Duodenal mucosa (tissue), 2 donors: ENCODE measurements around the gene MARVELD1.
"Not testable (repeated sequence)": the region's sequence is repeated elsewhere in the genome, so short reads cannot be mapped to it uniquely, and the experiment has no call there.

ENCODE experiments used
- H3K27ac ChIP-seq: one replicate; pipeline ENCODE4 v1.7.0; 2013; ENCODE audit warnings: low read depth, low read length
- H3K27me3 ChIP-seq, 2 donors: one replicate each; pipeline ENCODE4 v1.7.0; 2013; ENCODE audit warnings: low read length in 2 of 2, control low read depth in 1 of 2; ENCODE audit not compliant: insufficient read depth in 2 of 2, control insufficient read depth in 1 of 2
- H3K36me3 ChIP-seq, 2 donors: one replicate each; pipeline ENCODE4 v1.7.0; 2013; ENCODE audit warnings: low read length in 2 of 2, control low read depth in 1 of 2; ENCODE audit not compliant: insufficient read depth in 2 of 2, control insufficient read depth in 1 of 2
- H3K4me1 ChIP-seq, 2 donors: one replicate each; pipeline ENCODE4 v1.7.0; 2013; ENCODE audit warnings: low read length in 2 of 2, control low read depth in 1 of 2; ENCODE audit not compliant: insufficient read depth in 2 of 2, control insufficient read depth in 1 of 2
- H3K4me3 ChIP-seq, 2 donors: one replicate each; pipeline ENCODE4 v1.7.0; 2013; ENCODE audit warnings: low read length in 2 of 2, low read depth in 1 of 2
- H3K9ac ChIP-seq, 2 donors: one replicate each; pipeline ENCODE4 v1.7.0; 2013; ENCODE audit warnings: low read length in 2 of 2, low read depth in 1 of 2
- H3K9me3 ChIP-seq, 2 donors: one replicate each; pipeline ENCODE4 v1.7.0; 2013; ENCODE audit warnings: low read length in 2 of 2, control low read depth in 1 of 2; ENCODE audit not compliant: control insufficient read depth in 1 of 2

The MARVELD1 gene

DNA sequence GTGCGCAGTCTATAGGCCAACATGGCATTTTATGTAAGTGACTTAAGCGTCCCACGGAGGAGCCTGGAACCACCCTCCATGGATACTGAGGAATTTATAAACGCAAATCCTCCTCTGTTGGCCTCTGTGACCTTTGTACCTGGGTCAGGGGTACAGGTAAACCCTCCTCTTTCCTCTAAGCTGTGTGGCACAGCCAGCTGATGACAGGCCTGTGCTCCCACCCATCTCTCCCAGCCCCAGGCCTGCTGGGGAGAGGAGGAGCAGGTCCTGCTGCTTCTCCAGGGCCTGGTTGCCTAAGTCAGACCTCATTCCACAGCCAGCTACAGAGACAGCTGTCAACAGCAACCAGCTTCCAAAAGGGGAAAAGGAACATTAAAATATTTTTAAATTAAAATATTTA lies 31.5 kb upstream of the MARVELD1 start:
- Histone ChIP-seq H3K27ac (no peak overlapping the region), H3K36me3 (peaks cover 9 to 28% of the 10 kb centered on the region in 2 donors), H3K27me3 (no peaks in the 10 kb centered on the region), H3K4me1 (peaks cover 22 to 41% of the 10 kb centered on the region in 2 donors), H3K4me3 (no peak overlapping the region), H3K9ac (no peak overlapping the region), H3K9me3 (no peaks in the 10 kb centered on the region)

DNA sequence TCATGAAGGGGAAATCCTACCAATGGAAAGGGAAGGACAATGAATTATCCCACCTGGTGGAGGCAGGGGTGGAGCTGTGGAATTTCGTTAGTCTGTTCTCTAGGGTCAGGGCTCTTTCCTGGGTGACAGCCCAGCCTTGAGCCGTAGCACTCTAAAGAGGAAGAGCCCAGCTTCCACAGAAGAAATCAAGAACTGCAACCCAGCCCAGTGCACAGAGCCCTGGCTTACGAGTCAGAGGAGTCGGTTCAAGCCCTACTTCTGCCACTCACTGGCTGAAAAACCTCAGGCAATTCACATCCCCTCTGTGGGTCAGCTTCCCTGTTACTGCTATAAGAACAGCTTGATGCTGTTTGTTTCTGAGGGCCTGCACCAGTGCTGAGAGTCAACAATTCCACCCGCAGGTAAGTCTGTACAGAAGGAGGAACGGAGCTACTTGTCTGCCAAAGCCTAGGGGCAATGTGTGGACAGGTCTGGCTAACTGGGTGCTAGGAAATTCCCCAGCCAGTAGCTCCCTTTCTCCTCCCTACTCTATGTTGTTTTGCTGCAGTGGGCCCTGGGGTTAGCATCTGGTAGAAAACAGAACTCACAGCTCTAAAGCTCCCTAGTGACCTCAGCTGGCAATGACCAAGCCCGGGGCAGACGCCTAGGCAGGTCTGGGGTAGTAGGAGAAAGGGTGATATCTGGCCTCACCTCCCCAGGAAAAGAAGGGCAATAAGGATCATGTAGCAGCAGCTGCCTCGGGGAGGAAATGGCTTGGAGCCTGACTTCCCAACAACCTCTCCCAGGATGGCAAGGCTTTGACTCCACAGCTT lies 29.8 kb upstream of the MARVELD1 start:
- Histone ChIP-seq H3K9me3 (no peaks in the 10 kb centered on the region), H3K9ac (peak overlapping the region; percentile 60 to 98), H3K27ac (peak overlapping the region; percentile 76), H3K4me1 (peaks cover 32 to 52% of the 10 kb centered on the region in 2 donors), H3K27me3 (no peaks in the 10 kb centered on the region), H3K36me3 (peaks cover 0 to 12% of the 10 kb centered on the region in 2 donors), H3K4me3 (peak overlapping the region; percentile 62 to 95)

DNA sequence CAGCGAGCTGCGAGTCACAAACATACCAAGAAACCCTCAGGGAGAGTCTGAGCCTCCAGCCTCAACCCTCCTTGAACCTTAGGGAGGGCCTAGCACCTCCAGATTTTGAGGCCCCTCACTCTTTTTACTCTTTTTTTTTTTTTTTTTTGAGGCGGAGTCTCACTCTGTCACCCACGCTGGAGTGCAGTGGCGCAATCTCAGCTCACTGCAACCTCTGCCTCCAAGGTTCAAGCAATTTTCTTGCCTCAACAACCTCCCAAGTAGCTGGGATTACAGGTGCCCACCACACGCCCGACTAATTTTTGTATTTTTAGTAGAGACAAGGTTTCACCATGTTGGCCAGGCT lies 29.2 kb upstream of the MARVELD1 start:
- Histone ChIP-seq H3K9ac (peak overlapping the region; percentile 60 to 98), H3K27ac (peak overlapping the region; percentile 76), H3K4me1 (peaks cover 32 to 52% of the 10 kb centered on the region in 2 donors), H3K4me3 (peak overlapping the region; percentile 92 to 95)
- H3K27me3 ChIP-seq, H3K9me3 ChIP-seq, H3K36me3 ChIP-seq: not testable (repeated sequence)

DNA sequence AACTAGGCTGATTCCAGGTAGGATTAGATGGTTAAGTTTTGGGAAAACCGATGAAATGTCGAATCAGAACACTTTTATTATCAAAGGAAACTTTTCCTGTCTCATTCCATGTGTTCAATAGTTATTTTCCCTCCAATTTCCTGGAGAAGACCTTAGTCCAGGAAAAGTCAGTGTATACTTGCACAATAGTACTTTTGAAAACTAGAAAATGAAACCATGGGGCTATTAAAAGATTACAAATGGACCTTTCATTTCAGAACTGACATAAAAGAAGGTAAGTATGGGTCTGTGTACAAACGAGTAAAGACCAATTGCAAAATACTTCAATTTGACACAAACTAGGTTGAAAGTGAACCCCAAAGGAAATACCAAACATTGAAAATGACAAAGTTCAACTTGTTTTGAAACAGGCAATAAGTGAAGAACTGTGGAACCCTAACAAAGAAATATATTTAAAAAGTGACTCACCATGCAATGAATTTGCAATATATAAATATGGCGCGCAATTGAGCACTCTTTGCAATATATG lies 28.6 kb upstream of the MARVELD1 start:
- peak overlapping the region; percentile 98 to 100 for H3K9ac ChIP-seq
- peaks cover 32 to 54% of the 10 kb centered on the region in 2 donors for H3K4me1 ChIP-seq
- H3K27me3 ChIP-seq, result no peaks in the 10 kb centered on the region
- H3K36me3 ChIP-seq, result peaks cover 0 to 2% of the 10 kb centered on the region in 2 donors
- H3K9me3 ChIP-seq, result no peaks in the 10 kb centered on the region
- peak overlapping the region; percentile 92 to 95 for H3K4me3 ChIP-seq
- H3K27ac ChIP-seq, result peak overlapping the region; percentile 44

DNA sequence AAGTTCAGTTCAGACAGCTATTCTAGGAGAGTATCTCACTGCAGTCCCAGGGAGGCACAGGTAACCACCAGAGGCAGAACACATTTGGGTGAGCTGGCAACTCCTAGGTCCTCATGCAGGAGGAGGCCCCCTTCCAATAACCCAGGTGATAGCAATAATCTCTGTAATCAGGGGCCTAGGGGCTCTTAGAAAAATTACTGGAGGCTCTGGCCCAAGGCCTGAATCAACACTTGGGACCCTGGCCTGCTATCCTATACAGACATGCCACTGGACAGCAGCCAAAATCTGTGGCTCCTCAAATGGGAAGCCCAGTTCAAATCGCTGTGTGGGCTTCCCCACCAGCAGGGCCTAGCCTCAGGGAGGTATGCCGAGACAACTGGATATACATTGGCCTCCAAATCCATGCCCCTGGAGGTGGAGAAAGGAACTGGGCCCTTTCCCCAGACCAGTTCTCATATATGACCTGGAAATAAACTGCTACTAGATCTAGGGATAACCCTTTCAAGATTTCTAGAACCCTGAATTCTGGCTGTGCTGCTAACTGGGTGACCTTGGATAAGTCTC lies 28.1 kb upstream of the MARVELD1 start:
- Histone ChIP-seq H3K9ac (peak overlapping the region; percentile 98 to 100), H3K4me1 (peaks cover 32 to 54% of the 10 kb centered on the region in 2 donors), H3K27ac (peak overlapping the region; percentile 44), H3K9me3 (no peaks in the 10 kb centered on the region), H3K36me3 (no peaks in the 10 kb centered on the region), H3K4me3 (peak overlapping the region; percentile 92 to 95), H3K27me3 (no peaks in the 10 kb centered on the region)

DNA sequence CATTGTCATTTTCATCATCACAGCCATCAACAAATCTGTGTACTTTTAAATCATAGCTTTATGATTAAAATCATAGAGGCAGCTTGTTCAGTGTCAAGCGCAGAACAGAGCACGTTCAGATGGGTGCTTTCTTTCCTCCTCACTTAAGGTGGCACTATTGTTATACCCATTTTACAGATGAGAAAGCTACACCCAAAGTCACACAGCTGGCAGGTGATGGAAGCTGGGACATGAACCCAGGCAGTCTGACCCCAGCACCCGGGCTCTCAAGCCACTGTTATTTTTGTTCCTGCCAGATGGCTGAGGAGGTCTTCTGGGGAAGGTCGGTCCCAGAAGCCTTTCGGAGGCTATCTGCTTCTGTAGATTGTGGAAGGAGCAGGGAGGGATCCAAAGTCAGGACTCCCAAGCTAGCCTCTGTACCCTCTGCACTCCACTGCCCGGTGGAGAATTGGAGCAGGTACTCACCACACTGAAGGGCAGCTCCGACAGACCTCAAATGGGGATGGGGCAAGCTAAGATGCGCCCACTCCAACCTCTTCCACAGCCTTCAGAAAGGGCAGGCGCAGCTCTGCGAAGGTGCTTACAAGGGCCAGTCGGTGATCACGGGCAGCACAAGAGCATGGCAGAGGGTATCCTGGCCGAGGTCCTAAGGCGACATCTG lies 27.1 kb upstream of the MARVELD1 start:
- Histone ChIP-seq H3K27me3 (no peaks in the 10 kb centered on the region), H3K27ac (peak overlapping the region; percentile 91), H3K36me3 (no peaks in the 10 kb centered on the region), H3K4me1 (peaks cover 32 to 54% of the 10 kb centered on the region in 2 donors), H3K9ac (peak overlapping the region; percentile 98 to 100), H3K4me3 (peak overlapping the region; percentile 92 to 95), H3K9me3 (no peaks in the 10 kb centered on the region)

DNA sequence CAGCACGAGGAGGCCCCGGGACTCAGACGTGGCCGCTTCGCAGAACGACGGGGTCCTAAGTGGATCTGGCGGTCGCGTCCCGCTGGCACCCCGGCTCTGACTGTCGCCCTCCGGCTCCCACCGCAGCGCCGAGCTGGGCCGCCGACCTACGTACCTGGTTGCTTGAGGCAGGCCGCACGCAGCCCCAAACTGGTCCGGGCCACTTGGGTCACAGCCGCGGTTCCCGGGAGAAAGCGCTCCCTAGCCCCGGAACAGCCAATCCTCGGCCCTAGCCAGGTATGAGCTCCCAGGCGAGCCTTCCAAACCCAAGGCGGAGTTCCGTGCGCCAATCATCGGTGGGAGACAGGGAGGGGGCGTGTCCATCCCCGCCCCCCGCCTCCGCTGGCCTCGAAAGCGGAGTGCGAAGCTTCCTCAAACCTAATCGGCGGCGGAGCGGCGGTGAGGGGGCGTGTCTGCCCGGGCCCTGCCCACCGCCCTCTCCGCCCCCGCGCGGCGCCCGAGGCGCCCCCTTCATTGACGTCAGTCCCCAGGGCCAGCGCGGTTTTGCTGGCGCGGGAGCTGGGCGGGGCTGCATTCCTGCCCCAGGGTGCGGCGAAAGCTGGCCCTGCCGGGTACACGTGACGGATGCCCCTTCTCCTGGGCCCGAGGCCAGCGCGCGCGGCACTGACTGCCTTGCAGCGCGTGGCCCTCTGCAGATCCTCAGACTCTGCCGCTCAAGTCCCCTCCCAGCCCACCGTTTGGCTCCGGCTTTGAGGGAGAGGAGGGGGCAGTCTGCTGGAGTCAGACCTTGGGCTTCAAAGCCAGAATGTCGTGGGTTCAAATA lies 26.4 kb upstream of the MARVELD1 start, which contains the start of gene AVPI1:
Gene AVPI1 (minus strand): TSS at position 280 of the 823 bp plus-strand sequence. CDS start 7,336 bp downstream, outside the sequence.
- H3K27ac ChIP-seq, result peak within 1 kb of the TSS; percentile 91
- no peaks in the 10 kb centered on the region for H3K27me3 ChIP-seq
- H3K9me3 ChIP-seq, result no peaks in the 10 kb centered on the region
- peak within 1 kb of the TSS; percentile 92 to 95 for H3K4me3 ChIP-seq
- peaks cover 29 to 50% of the 10 kb centered on the region in 2 donors for H3K4me1 ChIP-seq
- no peaks in the 10 kb centered on the region for H3K36me3 ChIP-seq
- H3K9ac ChIP-seq, result peak within 1 kb of the TSS; percentile 98 to 100

DNA sequence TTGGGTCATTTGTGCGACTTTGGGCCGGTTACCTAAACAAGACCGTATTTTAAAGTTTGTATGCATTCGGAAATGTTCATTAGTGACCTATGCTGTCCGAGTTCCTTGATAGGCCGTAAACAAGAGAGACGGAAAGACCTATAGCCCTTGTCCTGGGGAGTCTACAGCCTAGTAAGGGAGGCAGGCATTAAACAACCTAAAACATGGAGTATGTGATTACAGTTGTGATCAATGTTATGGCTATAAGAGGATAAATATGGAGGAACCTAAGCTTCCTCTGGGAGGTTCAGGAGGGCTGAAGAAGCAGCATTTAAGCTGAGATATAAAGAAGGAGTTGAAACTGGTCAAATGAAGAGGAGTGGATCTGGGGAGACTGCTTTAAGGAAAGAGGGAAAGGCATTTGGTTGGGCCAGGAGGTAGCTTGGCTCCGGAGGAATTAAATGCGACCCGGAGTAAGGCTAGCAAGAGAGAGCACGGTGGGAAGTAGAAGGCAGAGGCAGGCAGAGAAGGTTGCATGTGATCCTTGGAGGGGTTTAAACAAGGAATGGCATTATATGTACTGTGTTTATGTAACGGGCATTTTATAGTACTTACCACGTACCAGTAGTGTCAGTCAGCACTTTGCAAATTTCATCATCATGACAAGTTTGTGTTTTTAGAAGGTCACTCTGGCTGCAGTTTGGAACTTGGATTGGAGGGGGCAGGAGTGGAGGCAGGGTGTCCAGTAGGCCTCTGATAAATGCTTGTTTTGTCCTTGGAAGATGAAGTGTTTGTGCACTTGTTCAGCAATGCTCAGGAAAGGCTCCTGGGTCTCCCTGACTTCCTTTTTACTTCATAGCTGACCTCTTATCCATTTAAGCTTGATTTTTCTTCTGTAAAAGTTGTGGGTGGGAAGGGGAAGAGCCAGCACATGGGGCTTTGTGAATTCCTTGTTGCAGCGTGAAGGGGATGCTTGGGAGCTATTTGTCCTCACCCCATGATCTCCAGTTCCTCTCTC lies 25.4 kb upstream of the MARVELD1 start:
- H3K27ac ChIP-seq, result peak overlapping the region; percentile 59
- peaks cover 23 to 45% of the 10 kb centered on the region in 2 donors for H3K4me1 ChIP-seq
- H3K4me3 ChIP-seq, result peak overlapping the region; percentile 59 to 95
- H3K9me3 ChIP-seq, result no peaks in the 10 kb centered on the region
- no peaks in the 10 kb centered on the region for H3K36me3 ChIP-seq
- H3K9ac ChIP-seq, result peak overlapping the region; percentile 54 to 68
- H3K27me3 ChIP-seq, result no peaks in the 10 kb centered on the region
